C4-2B (cell line): Measurements from ENCODE around the gene CCDC138.

Experiments
- H3K27ac ChIP-seq: fragments of 450-650 bp; 2 replicates; pipeline ENCODE4 v1.5.1; 2017
- ZFX ChIP-seq: fragments of 450-650 bp; IDR thresholded peaks from 2 replicates; pipeline ENCODE4 v1.6.1; 2017
- TF ChIP-seq, protein P1 (sequence below): fragments of 450-650 bp; conservative IDR thresholded peaks from 2 replicates; pipeline ENCODE4 v1.5.1; 2017; ENCODE audit warnings: mild to moderate bottlenecking

The CCDC138 gene

GRCh38 chr2:108911807-108912628 lies 125.4 kb downstream of the CCDC138 start:
- H3K27ac ChIP-seq, result no peak overlapping the region
- no peak for TF ChIP-seq ZFX
- TF ChIP-seq, protein P1, sequence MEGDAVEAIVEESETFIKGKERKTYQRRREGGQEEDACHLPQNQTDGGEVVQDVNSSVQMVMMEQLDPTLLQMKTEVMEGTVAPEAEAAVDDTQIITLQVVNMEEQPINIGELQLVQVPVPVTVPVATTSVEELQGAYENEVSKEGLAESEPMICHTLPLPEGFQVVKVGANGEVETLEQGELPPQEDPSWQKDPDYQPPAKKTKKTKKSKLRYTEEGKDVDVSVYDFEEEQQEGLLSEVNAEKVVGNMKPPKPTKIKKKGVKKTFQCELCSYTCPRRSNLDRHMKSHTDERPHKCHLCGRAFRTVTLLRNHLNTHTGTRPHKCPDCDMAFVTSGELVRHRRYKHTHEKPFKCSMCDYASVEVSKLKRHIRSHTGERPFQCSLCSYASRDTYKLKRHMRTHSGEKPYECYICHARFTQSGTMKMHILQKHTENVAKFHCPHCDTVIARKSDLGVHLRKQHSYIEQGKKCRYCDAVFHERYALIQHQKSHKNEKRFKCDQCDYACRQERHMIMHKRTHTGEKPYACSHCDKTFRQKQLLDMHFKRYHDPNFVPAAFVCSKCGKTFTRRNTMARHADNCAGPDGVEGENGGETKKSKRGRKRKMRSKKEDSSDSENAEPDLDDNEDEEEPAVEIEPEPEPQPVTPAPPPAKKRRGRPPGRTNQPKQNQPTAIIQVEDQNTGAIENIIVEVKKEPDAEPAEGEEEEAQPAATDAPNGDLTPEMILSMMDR, result no peak

DNA sequence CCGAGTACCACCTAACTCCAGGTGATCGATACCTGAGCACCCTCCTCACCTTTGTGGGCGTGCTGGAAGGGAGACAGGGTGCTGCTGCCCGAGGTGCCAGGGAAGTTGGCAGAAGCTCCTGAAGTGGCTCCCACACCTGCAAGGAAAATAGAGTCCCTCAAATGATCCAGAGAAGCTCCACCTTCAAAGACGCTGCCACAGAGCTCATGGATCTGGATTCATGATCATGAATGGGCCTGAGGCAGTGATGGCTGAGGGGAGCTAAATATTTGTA lies 126.0 kb downstream of the CCDC138 start:
- TF ChIP-seq, protein P1, result no peak
- TF ChIP-seq ZFX, result no peak
- H3K27ac ChIP-seq, result no peak overlapping the region

- H3K27ac ChIP-seq, result no peak overlapping the region
- TF ChIP-seq, protein P1, result no peak
- TF ChIP-seq ZFX, result no peak
These were observed 129.7 kb downstream of the CCDC138 start for GRCh38 chr2:108916122-108916795.

DNA sequence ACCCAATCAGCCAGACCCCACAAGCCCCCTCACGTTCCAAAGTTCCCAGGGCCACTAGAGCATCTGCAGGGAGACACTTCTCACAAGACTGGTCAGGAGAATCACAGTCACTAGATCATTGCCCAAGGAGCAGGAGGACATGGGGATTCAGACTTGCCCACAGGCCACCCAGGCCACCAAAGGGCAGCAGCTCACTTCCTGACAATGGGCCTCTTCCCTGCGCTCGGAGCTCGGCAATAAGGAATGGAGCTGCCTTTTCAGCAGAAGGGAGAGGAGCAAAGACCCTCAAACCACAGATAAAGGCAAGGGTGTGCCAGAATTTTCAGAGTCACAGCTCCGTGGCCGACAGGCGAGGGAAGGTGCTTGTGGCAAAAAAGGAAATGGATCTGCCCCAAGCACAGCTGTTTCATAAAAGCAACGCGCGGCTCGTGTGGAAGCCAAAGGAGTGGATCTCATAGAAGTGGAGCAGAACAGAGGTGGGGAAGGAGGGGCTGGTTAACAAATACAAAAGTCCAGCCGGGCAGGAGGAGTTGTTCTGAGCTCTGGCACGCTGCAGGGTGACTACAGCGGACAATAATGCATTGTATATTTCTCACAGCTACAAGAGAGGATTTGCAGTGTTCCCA lies 130.3 kb downstream of the CCDC138 start:
- TF ChIP-seq, protein P1, result no peak
- TF ChIP-seq ZFX, result no peak
- no peak overlapping the region for H3K27ac ChIP-seq

DNA sequence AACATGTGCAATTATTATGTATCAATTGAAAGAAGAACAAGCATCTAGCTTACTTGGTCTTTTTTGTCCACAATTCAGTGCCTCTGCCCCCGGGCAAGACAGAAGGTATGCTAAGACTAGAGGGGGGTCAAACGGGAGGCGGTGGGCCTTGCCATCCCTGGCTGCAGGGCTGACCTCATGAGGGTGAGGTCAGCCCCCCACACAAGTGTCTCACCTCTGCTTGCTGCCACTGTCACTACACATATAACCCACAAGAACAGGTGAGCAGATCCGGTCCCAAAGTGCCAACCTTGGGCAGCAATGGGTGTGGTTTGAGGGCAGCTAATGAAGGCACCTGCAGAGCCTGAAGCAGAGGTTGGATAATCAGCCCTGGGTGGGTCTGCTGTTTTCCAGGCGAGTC lies 131.0 kb downstream of the CCDC138 start:
- H3K27ac ChIP-seq, result no peak overlapping the region
- TF ChIP-seq ZFX, result no peak
- TF ChIP-seq, protein P1, result no peak

DNA sequence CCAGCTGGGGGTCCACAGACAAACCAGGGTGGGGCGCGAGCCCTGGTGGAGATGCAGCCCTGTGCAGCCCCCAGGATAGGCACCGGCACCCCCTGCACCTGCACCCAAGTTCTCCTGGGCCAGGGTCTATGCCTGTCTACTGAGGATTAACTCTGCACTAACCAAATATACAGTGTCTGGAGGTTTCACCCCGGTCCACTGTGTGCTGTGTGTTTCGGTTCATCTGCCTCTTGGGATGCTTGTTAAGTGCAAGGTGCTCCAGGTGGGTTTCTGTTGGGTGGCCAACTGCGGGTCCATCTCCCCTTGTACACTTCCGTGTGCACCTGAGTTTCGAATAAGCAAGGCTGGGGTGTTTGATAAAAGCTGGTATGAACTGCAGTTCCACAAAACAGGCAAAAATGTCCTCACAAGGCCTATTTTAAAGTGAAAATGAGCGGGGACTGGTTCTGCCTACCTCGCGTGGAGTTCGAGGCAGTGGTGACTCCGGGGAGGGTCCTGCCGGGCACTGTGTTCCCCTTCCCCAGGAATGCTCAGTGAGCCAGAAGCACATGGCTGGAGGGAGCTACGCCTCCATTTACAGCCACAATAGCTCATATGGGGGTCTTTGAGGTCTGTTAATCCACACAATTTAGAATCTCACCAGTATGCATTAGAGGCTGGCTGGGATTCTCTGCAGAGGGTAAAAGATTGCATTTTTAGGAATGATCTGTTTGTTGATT lies 131.7 kb downstream of the CCDC138 start:
- no peak overlapping the region for H3K27ac ChIP-seq
- no peak for TF ChIP-seq ZFX
- TF ChIP-seq, protein P1, result no peak

DNA sequence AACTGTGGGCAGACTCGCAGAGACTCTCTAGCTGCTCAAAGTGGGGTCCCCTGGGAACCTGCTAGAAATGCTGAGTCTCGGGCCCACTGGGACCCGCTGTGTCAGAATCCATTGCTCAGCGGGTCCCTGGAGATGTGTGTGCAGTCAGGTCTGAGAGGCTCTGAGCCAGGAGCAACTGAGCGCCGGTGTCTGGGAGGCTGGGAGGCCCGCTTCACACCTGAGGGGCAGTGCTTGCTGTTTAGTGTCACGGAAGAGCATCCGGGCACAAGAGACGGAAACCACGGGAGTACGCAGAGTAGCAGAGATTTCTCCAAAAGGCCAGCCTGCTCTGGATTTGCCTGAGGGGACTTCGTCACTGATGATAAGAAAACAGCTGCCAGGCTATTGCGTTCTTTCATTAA lies 132.4 kb downstream of the CCDC138 start:
- TF ChIP-seq, protein P1, result no peak
- TF ChIP-seq ZFX, result no peak
- H3K27ac ChIP-seq, result no peak overlapping the region
